Gastroesophageal sphincter (tissue), 4 donors: ENCODE results near the gene KIAA0586. TPM values are rescaled to one million over a fixed set of nuclear protein-coding genes. Genes with fewer than 3 reads are reported as not detected.

Experiments
- ATAC-seq: fragments of 150-250 bp; one replicate; pipeline ENCODE4 v1.9.1; 2016; ENCODE audit warnings: mild to moderate bottlenecking, moderate library complexity
- H3K27ac ChIP-seq, 4 donors: fragments of 200-600 bp; sonication (generic) in 3 of 4; 1 replicate in 3 of 4; 2 replicates in 1 of 4; pipeline ENCODE4 v1.5.1; 2016 to 2019
- H3K27me3 ChIP-seq: fragments of 200-600 bp; sonication (generic); one replicate; pipeline ENCODE4 v1.5.1; 2019
- H3K36me3 ChIP-seq, 2 donors: fragments of 200-600 bp; sonication (generic); one replicate each; pipeline ENCODE4 v1.5.1; 2019; ENCODE audit warnings: control low read depth in 1 of 2
- H3K4me1 ChIP-seq, 3 donors: fragments of 200-600 bp; sonication (generic); 1 replicate in 2 of 3; 2 replicates in 1 of 3; pipeline ENCODE4 v1.5.1; 2016 to 2019; ENCODE audit warnings: control low read depth in 2 of 3
- H3K4me3 ChIP-seq, 2 donors: fragments of 200-600 bp; sonication (generic); one replicate each; pipeline ENCODE4 v1.5.1; 2019; ENCODE audit warnings: mild to moderate bottlenecking in 1 of 2, moderate library complexity in 1 of 2
- H3K9me3 ChIP-seq, 3 donors: fragments of 200-600 bp; sonication (generic); one replicate each; pipeline ENCODE4 v1.5.1; 2017 to 2019; ENCODE audit warnings: control low read depth in 2 of 3
- EP300 ChIP-seq: sonication (generic); formaldehyde crosslinking; IDR thresholded peaks from one replicate; pipeline ENCODE4 v1.6.1; 2017; ENCODE audit warnings: antibody characterized with exemption, mild to moderate bottlenecking
- POLR2A ChIP-seq, 2 donors: fragments of 450-650 bp; IDR thresholded peaks; one replicate each; pipeline ENCODE4 v1.6.1; 2017; ENCODE audit warnings: antibody characterized with exemption in 2 of 2, mild to moderate bottlenecking in 2 of 2, moderate library complexity in 1 of 2
- POLR2AphosphoS5 ChIP-seq: sonication (generic); formaldehyde crosslinking; IDR thresholded peaks from one replicate; pipeline ENCODE4 v1.6.1; 2017; ENCODE audit warnings: antibody characterized with exemption
- WGBS, 2 donors: methylation state at CpG; one replicate each; pipeline ENCODE4 v1.1.5; 2018; ENCODE audit warnings: low coverage in 1 of 2; 5-methylcytosine and 5-hydroxymethylcytosine counted together
- total RNA-seq, 4 donors: library from RNA; depleted of rRNA; stranded (reverse); fragments of >200 nt; gene quantifications; one replicate each; pipeline ENCODE4 v1.1.0, GENCODE V29; 2016
- TF ChIP-seq, protein P1 (sequence below), 4 experiments: fragments of 200-600 bp in 2 of 4; fragments of 450-650 bp in 2 of 4; sonication (generic) in 1 of 4; IDR thresholded peaks; one replicate each; pipeline ENCODE4 v1.5.1; 2017 to 2019; ENCODE audit warnings: antibody characterized with exemption in 4 of 4, mild to moderate bottlenecking in 2 of 4, moderate library complexity in 2 of 4

Gene KIAA0586
- total RNA-seq, 4 donors from 2014 or later: 11.6 to 22.4 (median 18.0) TPM

DNA sequence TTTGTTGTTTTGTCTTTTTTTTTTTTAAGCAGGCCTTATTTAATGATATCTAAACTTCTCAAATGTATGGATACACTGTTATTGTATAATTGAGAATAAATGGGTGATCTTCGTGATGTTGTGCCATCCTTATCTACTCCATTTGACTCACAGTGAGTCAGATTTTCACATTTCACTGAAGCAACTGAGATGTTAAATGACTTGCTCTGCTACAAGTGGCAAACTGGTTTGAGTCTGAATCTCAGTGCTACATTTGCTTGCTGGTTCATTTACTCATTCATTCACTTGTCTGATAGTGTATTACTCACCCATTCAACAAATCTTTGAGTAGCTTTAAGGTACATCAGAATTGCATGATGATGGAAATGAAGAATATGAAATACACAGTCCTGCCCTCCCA lies 2.6 kb downstream of the KIAA0586 start:
- no peak for ATAC-seq
- H3K4me1 ChIP-seq: peaks cover 5 to 40% (median 17%) of the 10 kb centered on the region in 3 donors
- no peaks in the 10 kb centered on the region for H3K27me3 ChIP-seq
- WGBS, 2 donors: 38 to 71% methylated on average over 1 of the region's 1 CpG
- H3K4me3 ChIP-seq: no peak overlapping the region
- H3K9me3 ChIP-seq: no peaks in the 10 kb centered on the region
- no peak overlapping the region for H3K27ac ChIP-seq
- no peak for TF ChIP-seq POLR2AphosphoS5
- peaks cover 0 to 45% of the 10 kb centered on the region in 2 donors for H3K36me3 ChIP-seq

DNA sequence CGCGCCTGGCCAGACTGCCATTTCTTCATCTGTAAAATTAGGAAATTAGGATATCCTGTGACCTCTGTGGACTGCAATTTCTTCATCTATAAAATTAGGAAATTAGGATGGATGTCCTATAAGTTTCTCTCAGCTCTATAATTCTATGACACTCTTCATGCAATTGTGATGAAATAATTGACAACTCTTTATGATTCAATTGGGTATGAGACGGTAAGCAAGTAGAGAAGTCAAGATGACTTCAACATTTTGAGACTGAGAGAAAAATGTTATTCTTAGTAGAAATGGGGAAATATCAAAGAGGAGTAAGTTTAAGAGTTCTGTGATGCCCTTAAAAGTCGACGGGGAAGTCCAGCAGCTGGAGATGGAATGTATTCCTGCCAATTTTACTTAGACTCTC lies 12.0 kb downstream of the KIAA0586 start:
- TF ChIP-seq, protein P1, sequence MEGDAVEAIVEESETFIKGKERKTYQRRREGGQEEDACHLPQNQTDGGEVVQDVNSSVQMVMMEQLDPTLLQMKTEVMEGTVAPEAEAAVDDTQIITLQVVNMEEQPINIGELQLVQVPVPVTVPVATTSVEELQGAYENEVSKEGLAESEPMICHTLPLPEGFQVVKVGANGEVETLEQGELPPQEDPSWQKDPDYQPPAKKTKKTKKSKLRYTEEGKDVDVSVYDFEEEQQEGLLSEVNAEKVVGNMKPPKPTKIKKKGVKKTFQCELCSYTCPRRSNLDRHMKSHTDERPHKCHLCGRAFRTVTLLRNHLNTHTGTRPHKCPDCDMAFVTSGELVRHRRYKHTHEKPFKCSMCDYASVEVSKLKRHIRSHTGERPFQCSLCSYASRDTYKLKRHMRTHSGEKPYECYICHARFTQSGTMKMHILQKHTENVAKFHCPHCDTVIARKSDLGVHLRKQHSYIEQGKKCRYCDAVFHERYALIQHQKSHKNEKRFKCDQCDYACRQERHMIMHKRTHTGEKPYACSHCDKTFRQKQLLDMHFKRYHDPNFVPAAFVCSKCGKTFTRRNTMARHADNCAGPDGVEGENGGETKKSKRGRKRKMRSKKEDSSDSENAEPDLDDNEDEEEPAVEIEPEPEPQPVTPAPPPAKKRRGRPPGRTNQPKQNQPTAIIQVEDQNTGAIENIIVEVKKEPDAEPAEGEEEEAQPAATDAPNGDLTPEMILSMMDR (IDR thresholded peaks at IDR 0.05): no peak
- TF ChIP-seq POLR2A (IDR thresholded peaks at IDR 0.05) (no peak), POLR2AphosphoS5 (no peak), EP300 (no peak)
- no peaks in the 10 kb centered on the region for H3K4me1 ChIP-seq
- peaks cover 0 to 89% of the 10 kb centered on the region in 2 donors for H3K36me3 ChIP-seq
- WGBS, 2 donors: 90% methylated on average over 3 to 4 of the region's 5 CpGs
- no peak for ATAC-seq
- no peaks in the 10 kb centered on the region for H3K27me3 ChIP-seq
- H3K27ac ChIP-seq: no peak overlapping the region
- no peak overlapping the region for H3K4me3 ChIP-seq
- no peaks in the 10 kb centered on the region for H3K9me3 ChIP-seq

DNA sequence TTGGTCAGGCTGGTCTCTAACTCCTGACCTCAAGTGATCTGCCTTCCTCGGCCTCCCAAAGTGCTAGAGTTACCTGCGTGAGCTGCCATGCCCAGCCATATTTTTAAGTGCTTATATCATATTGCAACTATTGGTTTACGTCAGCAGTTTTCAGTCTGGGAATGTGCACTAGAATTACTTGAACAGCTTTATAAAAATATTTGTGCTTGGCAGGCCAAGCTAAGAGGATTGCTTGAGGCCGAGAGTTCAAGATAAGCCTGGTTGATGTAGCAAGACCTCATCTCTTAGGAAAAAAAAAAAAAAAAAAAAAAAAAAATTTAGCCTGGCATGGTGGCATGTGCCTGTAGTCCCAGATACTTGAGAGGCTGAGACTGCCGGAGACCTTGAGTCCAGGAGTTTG lies 17.1 kb downstream of the KIAA0586 start:
- no peak overlapping the region for H3K4me3 ChIP-seq
- ATAC-seq: no peak
- WGBS, 2 donors: 79 to 92% methylated on average over 2 to 5 of the region's 5 CpGs
- no peaks in the 10 kb centered on the region for H3K27me3 ChIP-seq
- H3K9me3 ChIP-seq: no peaks in the 10 kb centered on the region
- peaks cover 0 to 7% (median 5%) of the 10 kb centered on the region in 3 donors for H3K4me1 ChIP-seq
- H3K36me3 ChIP-seq: peaks cover 0 to 63% of the 10 kb centered on the region in 2 donors
- TF ChIP-seq EP300: no peak
- TF ChIP-seq, protein P1 (IDR thresholded peaks at IDR 0.05): no peak
- TF ChIP-seq POLR2A (IDR thresholded peaks at IDR 0.05): no peak
- no peak for TF ChIP-seq POLR2AphosphoS5
- no peak overlapping the region for H3K27ac ChIP-seq

DNA sequence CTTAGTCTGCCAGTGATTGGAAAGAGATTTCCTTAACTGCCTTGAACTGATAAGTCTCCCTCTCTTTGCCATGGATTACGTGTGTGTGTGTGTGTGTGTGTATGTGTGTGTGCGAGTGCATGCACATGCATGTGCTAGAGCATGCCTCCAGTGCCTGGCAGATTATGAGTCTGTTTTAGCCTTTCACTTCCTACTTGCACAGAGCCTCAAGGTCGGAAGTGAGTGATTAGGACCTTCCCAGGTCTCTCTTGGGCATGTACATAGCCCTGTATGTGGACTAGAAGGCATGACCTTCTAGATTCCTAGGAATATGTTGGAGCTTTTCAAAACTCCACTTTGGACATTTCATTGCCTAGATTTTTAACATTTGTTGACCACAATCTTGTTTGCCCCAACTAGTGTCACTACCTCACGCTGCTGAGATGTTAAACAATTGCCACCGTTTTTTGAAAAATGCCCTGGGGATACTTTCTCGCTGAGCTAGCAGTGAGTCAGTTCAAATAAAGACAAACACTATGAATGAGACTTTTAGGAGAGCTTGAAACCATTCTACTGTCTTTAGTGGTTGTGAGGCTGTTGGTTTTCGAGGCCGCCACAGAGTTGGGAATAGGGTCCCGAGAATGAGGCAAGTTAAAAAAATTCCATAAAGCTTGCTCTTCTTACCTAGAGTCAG lies 28.2 kb downstream of the KIAA0586 start:
- H3K4me1 ChIP-seq: no peaks in the 10 kb centered on the region
- H3K27ac ChIP-seq: no peak overlapping the region
- H3K27me3 ChIP-seq: no peaks in the 10 kb centered on the region
- no peaks in the 10 kb centered on the region for H3K9me3 ChIP-seq
- TF ChIP-seq EP300: no peak
- TF ChIP-seq, protein P1 (IDR thresholded peaks at IDR 0.05): no peak
- no peak for TF ChIP-seq POLR2A (IDR thresholded peaks at IDR 0.05)
- TF ChIP-seq POLR2AphosphoS5: no peak
- no peak for ATAC-seq
- peaks cover 6 to 97% of the 10 kb centered on the region in 2 donors for H3K36me3 ChIP-seq
- WGBS, 2 donors: 84% methylated on average over 4 to 7 of the region's 9 CpGs
- no peak overlapping the region for H3K4me3 ChIP-seq

DNA sequence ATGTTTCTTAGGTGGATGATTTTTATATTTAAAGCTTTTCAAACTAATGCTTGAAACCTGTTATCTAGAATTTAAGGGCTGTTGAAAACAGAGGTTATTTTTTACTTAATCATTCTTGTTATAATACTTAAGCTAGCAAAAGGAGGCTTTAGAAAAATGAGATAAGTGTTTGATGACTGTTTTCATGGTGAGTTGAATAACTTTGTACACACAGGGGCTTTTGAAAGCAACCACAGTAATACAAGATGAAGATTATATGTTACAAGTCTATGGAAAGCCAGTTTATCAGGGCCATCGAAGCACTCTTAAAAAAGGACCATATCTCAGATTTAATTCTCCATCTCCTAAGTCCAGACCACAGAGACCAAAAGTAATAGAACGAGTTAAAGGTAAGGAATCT lies 33.3 kb downstream of the KIAA0586 start:
- Histone ChIP-seq H3K36me3 (peaks cover 6 to 87% of the 10 kb centered on the region in 2 donors), H3K4me3 (no peak overlapping the region), H3K27me3 (no peaks in the 10 kb centered on the region), H3K4me1 (no peaks in the 10 kb centered on the region), H3K9me3 (no peaks in the 10 kb centered on the region), H3K27ac (no peak overlapping the region)
- no peak for TF ChIP-seq POLR2A (IDR thresholded peaks at IDR 0.05)
- TF ChIP-seq, protein P1 (IDR thresholded peaks at IDR 0.05): no peak
- TF ChIP-seq POLR2AphosphoS5: no peak
- TF ChIP-seq EP300: no peak
- WGBS, 2 donors: 77 to 100% methylated on average over 1 to 2 of the region's 2 CpGs
- ATAC-seq: no peak
